ENCODE measurements around the gene TRAF3IP1. TPM values are rescaled to one million over a fixed set of nuclear protein-coding genes. Genes with fewer than 3 reads are reported as not detected.

The TRAF3IP1 gene
- total and polyA plus RNA-seq, 2 of the 13 experiments (the other 11 are each of a cell fraction or from before 2014, with no cell fraction given): 4.1 to 12.9 TPM

GRCh38 chr2:238449909-238450417 lies 129.6 kb downstream of the TRAF3IP1 start (continued):
- no peak for TF ChIP-seq GTF3A (CRISPR knock-in tag; conservative IDR thresholded peaks at IDR 0.05)
- TF ChIP-seq GMEB2 (CRISPR knock-in tag; IDR thresholded peaks at IDR 0.05; ENCODE audit: low read depth): 0 out of 2 replicates have a peak, but pooled peaks have one; percentile 30
- TF ChIP-seq, protein P1, sequence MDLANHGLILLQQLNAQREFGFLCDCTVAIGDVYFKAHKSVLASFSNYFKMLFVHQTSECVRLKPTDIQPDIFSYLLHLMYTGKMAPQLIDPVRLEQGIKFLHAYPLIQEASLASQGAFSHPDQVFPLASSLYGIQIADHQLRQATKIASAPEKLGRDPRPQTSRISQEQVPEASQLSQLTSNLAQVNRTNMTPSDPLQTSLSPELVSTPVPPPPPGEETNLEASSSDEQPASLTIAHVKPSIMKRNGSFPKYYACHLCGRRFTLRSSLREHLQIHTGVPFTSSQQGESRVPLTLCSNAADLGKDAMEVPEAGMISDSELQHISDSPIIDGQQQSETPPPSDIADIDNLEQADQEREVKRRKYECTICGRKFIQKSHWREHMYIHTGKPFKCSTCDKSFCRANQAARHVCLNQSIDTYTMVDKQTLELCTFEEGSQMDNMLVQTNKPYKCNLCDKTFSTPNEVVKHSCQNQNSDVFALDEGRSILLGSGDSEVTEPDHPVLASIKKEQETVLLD (CRISPR knock-in tag; IDR thresholded peaks at IDR 0.05; ENCODE audit: low read depth): no peak
- TF ChIP-seq ZKSCAN8 (CRISPR knock-in tag; IDR thresholded peaks at IDR 0.05; ENCODE audit: borderline replicate concordance): peak; percentile 97
- TF ChIP-seq KDM1A (CRISPR knock-in tag; IDR thresholded peaks at IDR 0.05): peak; percentile 89
- peak; percentile 97 for TF ChIP-seq AHDC1 (CRISPR knock-in tag; IDR thresholded peaks at IDR 0.05; ENCODE audit: borderline replicate concordance)
- TF ChIP-seq FOXK1 (CRISPR knock-in tag; IDR thresholded peaks at IDR 0.05; ENCODE audit: borderline replicate concordance, low read depth): peak; percentile 98
- TF ChIP-seq TRAFD1 (CRISPR knock-in tag; IDR thresholded peaks at IDR 0.05; ENCODE audit: borderline replicate concordance): no peak
- peak; percentile 90 for TF ChIP-seq PATZ1 (CRISPR knock-in tag; IDR thresholded peaks at IDR 0.05)
- TF ChIP-seq, protein P2, sequence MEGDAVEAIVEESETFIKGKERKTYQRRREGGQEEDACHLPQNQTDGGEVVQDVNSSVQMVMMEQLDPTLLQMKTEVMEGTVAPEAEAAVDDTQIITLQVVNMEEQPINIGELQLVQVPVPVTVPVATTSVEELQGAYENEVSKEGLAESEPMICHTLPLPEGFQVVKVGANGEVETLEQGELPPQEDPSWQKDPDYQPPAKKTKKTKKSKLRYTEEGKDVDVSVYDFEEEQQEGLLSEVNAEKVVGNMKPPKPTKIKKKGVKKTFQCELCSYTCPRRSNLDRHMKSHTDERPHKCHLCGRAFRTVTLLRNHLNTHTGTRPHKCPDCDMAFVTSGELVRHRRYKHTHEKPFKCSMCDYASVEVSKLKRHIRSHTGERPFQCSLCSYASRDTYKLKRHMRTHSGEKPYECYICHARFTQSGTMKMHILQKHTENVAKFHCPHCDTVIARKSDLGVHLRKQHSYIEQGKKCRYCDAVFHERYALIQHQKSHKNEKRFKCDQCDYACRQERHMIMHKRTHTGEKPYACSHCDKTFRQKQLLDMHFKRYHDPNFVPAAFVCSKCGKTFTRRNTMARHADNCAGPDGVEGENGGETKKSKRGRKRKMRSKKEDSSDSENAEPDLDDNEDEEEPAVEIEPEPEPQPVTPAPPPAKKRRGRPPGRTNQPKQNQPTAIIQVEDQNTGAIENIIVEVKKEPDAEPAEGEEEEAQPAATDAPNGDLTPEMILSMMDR (CRISPR knock-in tag; IDR thresholded peaks at IDR 0.05): peak; percentile 58
- peak; percentile 91 for TF ChIP-seq PPARG (CRISPR knock-in tag; conservative IDR thresholded peaks at IDR 0.05)
- no peak for TF ChIP-seq MTA3 (CRISPR knock-in tag; IDR thresholded peaks at IDR 0.05)
- no peak for TF ChIP-seq NR3C1 (CRISPR knock-in tag; IDR thresholded peaks at IDR 0.05)
- peak; percentile 97 for TF ChIP-seq ZFP90 (CRISPR knock-in tag; IDR thresholded peaks at IDR 0.05; ENCODE audit: borderline replicate concordance)
- peak; percentile 100 for TF ChIP-seq TARDBP (CRISPR knock-in tag; IDR thresholded peaks at IDR 0.05)
